Gastrocnemius medialis (tissue), 4 donors: ENCODE data around the gene IRAK1. TPM values are rescaled to one million over a fixed set of nuclear protein-coding genes. Genes with fewer than 3 reads are reported as not detected.
A peak's percentile ranks its signal among the peaks of the same experiment; 100 is the strongest.

Experiments
- ATAC-seq, 2 donors: fragments of 150-250 bp; one replicate each; pipeline ENCODE4 v1.9.1; 2016
- DNase-seq, 2 donors: peaks; one replicate each; pipeline ENCODE4 v3.0.0-alpha.2; 2019
- H3K27ac ChIP-seq, 4 donors: fragments of 200-600 bp; sonication (generic); 1 replicate in 1 of 4; 2 replicates in 3 of 4; pipeline ENCODE4 v1.5.1; 2016 to 2018; ENCODE audit warnings: mild to moderate bottlenecking in 2 of 4, moderate library complexity in 1 of 4
- H3K27me3 ChIP-seq, 3 donors: fragments of 200-600 bp; sonication (generic) in 2 of 3; 1 replicate in 1 of 3; 2 replicates in 2 of 3; pipeline versions ENCODE4 v1.5.1 to v1.6.0; 2016 to 2019; ENCODE audit warnings: mild to moderate bottlenecking in 1 of 3, moderate library complexity in 1 of 3
- H3K36me3 ChIP-seq, 2 donors: fragments of 200-600 bp; sonication (generic) in 1 of 2; one replicate each; pipeline ENCODE4 v1.5.1; 2017 to 2018
- H3K4me1 ChIP-seq, 2 donors: fragments of 200-600 bp; sonication (generic) in 1 of 2; one replicate each; pipeline ENCODE4 v1.5.1; 2016 to 2017; ENCODE audit warnings: mild to moderate bottlenecking in 2 of 2
- H3K4me3 ChIP-seq, 4 donors: fragments of 200-600 bp; sonication (generic) in 3 of 4; 1 replicate in 1 of 4; 2 replicates in 3 of 4; pipeline ENCODE4 v1.5.1; 2016 to 2019; ENCODE audit warnings: mild to moderate bottlenecking in 2 of 4
- H3K9me3 ChIP-seq, 3 donors: fragments of 200-600 bp; sonication (generic) in 2 of 3; 1 replicate in 1 of 3; 2 replicates in 2 of 3; pipeline ENCODE4 v1.5.1; 2016 to 2019
- POLR2A ChIP-seq, 2 donors: fragments of 450-650 bp; IDR thresholded peaks; one replicate each; pipeline ENCODE4 v1.6.1; 2017; ENCODE audit warnings: antibody characterized with exemption in 2 of 2, mild to moderate bottlenecking in 2 of 2, moderate library complexity in 2 of 2
- in situ Hi-C, 4 donors: fragments of 200-750 bp; cut with MboI; loops; one replicate each; pipeline versions ENCODE4 v1.15.0 to v1.8.0; 2017; ENCODE audit warnings: low sequenced_read_pairs in 4 of 4
- intact Hi-C: fragments of 100-400 bp; cut with DNase I; formaldehyde crosslinking; loops from one replicate; pipeline ENCODE4 v1.15.1; 2023; ENCODE audit warnings: low total_unique reads
- total RNA-seq, 4 donors: library from RNA; depleted of rRNA; stranded (reverse); fragments of >200 nt; gene quantifications; one replicate each; pipeline versions ENCODE4 v1.1.0 to v1.2.3, GENCODE V29; 2016
- TF ChIP-seq, protein P1 (sequence below), 5 experiments: fragments of 450-650 bp in 3 of 5; fragments of 200-600 bp in 2 of 5; sonication (generic) in 2 of 5; IDR thresholded peaks in 4 of 5; conservative IDR thresholded peaks in 1 of 5; 1 replicate in 4 of 5; 2 replicates in 1 of 5; pipeline ENCODE4 v1.5.1; 2016 to 2019; ENCODE audit warnings: antibody characterized with exemption in 5 of 5, mild to moderate bottlenecking in 3 of 5, moderate library complexity in 3 of 5

Gene IRAK1
- total RNA-seq, 4 donors from 2014 or later = 73.9 to 157 (median 115) TPM

DNA sequence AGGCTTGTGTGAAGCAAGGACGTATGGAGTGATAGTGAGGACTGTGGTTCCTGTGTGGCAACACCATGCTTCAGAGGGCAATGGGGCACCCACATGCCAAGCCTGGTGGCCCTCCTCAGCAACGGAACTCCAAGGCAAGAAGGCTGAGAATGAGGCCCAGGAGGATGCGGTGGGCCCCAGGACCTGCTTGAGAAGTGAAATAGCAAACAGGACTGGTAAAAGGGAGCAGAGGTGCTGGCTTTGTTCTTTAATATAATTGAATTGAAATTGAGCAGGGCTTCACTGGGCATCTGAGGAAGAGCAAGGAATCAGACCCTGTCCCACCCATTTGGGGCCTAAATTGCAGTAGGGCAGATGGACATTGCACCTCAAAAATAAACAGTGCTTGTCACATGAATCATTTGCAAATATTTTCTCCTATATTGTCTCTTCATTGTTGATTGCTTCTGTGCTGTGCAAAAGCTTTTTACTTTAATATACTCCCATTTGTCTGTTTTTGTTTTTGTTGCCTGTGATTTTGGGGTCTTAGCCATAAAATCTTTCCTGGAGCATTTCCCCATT lies 44.9 kb downstream of the IRAK1 start:
- no peaks in the 10 kb centered on the region for H3K9me3 ChIP-seq
- in situ Hi-C loops = loop anchor here in 3 of 4 donors (25.0 kb wide), 4 partner anchors 87 to 1013 kb away; partner anchors contain the start of genes IDH3G (in 2 of the 3), SRPK3 (in 2 of the 3), SSR4 (in 2 of the 3) and G6PD (in 1 of the 3)
- TF ChIP-seq, protein P1, sequence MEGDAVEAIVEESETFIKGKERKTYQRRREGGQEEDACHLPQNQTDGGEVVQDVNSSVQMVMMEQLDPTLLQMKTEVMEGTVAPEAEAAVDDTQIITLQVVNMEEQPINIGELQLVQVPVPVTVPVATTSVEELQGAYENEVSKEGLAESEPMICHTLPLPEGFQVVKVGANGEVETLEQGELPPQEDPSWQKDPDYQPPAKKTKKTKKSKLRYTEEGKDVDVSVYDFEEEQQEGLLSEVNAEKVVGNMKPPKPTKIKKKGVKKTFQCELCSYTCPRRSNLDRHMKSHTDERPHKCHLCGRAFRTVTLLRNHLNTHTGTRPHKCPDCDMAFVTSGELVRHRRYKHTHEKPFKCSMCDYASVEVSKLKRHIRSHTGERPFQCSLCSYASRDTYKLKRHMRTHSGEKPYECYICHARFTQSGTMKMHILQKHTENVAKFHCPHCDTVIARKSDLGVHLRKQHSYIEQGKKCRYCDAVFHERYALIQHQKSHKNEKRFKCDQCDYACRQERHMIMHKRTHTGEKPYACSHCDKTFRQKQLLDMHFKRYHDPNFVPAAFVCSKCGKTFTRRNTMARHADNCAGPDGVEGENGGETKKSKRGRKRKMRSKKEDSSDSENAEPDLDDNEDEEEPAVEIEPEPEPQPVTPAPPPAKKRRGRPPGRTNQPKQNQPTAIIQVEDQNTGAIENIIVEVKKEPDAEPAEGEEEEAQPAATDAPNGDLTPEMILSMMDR (IDR thresholded peaks at IDR 0.05 in 4 of 5, conservative IDR thresholded peaks at IDR 0.05 in 1 of 5) = no peak
- no peak for TF ChIP-seq POLR2A (IDR thresholded peaks at IDR 0.05)
- peak overlapping the region; percentile 90 to 99 (median 96) for H3K27ac ChIP-seq
- DNase-seq (no peak), ATAC-seq (no peak)
- H3K27me3 ChIP-seq = no peaks in the 10 kb centered on the region
- peaks cover 8 to 17% of the 10 kb centered on the region in 2 donors for H3K4me1 ChIP-seq
- H3K36me3 ChIP-seq = no peaks in the 10 kb centered on the region
- intact Hi-C loops = loop anchor here (10.0 kb wide), 1 partner anchor 400 kb away; the partner anchor contains the start of genes EMD and FLNA
- H3K4me3 ChIP-seq = no peak overlapping the region

DNA sequence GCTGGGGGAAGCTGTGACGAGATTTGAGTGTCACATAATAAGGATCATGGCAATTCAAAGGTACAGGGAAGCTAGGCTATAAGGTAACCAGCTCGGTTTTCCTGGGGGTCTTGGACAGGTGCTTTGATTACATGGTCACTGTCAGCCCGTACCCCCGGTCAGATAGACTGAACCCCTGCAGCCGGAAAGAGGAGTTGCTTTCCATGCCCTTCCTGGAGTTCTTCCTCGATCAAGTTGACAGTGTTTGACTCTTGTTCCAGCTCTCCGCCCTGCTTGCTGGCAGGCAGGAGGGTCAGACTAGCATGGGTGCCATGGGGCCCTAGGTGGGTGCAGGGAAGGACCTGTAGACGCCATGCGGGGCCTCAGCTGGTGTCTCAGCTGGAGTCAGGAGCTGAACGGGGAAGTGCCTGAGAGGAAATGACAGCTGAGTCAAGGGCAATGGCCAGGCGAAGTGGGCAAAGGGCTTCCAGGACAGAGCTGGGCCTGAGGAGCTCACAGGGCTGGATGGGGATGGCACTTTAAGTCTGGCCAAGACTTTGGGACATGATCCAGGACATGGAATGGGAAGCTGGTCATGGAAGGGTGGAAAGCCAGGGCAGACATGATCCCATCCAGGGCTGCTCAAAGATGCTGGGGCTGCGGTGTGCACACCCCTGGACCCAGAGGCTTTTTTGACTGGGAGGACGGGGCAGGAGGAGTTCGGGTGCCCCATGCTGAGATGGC lies 45.5 kb downstream of the IRAK1 start:
- TF ChIP-seq, protein P1 (IDR thresholded peaks at IDR 0.05 in 4 of 5, conservative IDR thresholded peaks at IDR 0.05 in 1 of 5) = no peak
- TF ChIP-seq POLR2A (IDR thresholded peaks at IDR 0.05) = no peak
- Histone ChIP-seq H3K27ac (peak overlapping the region; percentile 90 to 99 (median 96)), H3K27me3 (no peaks in the 10 kb centered on the region), H3K9me3 (no peaks in the 10 kb centered on the region), H3K4me1 (peaks cover 11 to 24% of the 10 kb centered on the region in 2 donors), H3K36me3 (no peaks in the 10 kb centered on the region), H3K4me3 (peak overlapping the region in 1 of 4 donors; percentile 87)
- ATAC-seq (no peak), DNase-seq (no peak)
- intact Hi-C loops = loop anchor here (10.0 kb wide), 1 partner anchor 401 kb away; the partner anchor contains the start of genes EMD and FLNA
- in situ Hi-C loops = loop anchor here in 3 of 4 donors (25.0 kb wide), 4 partner anchors 88 to 1012 kb away; partner anchors contain the start of genes IDH3G (in 2 of the 3), SRPK3 (in 2 of the 3), SSR4 (in 2 of the 3) and G6PD (in 1 of the 3)

DNA sequence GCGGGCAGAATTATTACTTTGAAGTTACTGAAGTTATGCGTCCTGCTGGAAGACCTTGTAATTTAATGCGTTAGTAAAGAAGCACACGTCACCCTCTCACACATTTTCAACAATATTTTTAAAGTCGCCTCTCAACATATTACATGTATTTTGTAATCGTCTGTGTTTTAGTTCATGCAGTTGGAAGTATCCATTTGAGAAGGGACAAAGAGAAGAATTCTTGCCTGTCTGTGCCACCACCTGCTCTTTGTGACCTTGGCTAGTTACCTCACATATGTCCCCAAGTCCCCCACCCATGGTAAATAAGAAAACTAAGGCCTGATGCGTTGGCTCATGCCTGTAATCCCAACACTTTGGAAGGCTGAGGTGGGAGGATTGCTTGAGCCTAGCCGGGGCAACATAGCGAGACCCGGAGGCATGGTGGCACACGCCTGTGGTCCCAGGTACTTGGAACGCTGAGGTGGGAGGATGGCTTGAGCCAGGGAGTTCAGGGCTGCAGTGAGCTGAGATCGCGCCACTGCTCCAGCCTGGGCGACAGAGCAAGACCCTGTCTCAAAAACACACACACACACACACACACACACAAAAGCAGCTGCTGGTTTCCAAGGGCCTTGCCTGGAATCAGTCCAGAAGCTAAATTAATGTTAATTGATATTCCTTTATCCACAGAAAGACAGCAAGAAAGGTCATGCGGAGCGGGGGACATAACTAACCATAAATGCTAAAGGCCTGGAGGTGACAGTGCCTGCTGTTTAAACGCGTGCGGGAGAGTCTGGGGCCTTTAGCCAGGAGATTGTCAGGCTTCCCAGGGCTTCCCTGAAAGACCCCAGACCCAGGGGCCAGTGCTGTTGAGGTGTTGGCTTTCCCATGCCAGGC lies 46.3 kb downstream of the IRAK1 start:
- Histone ChIP-seq H3K9me3 (no peaks in the 10 kb centered on the region), H3K4me1 (peaks cover 19 to 32% of the 10 kb centered on the region in 2 donors), H3K27ac (peak overlapping the region; percentile 90 to 99 (median 96)), H3K36me3 (no peaks in the 10 kb centered on the region), H3K27me3 (no peaks in the 10 kb centered on the region), H3K4me3 (peak overlapping the region; percentile 54 to 87 (median 64))
- intact Hi-C loops (loop anchor here (10.0 kb wide), 1 partner anchor 401 kb away; the partner anchor contains the start of genes EMD and FLNA), in situ Hi-C loops (loop anchor here in 3 of 4 donors (25.0 kb wide), 4 partner anchors 89 to 1011 kb away; partner anchors contain the start of genes IDH3G (in 2 of the 3), SRPK3 (in 2 of the 3), SSR4 (in 2 of the 3) and G6PD (in 1 of the 3))
- no peak for ATAC-seq
- DNase-seq = no peak
- TF ChIP-seq, protein P1 (IDR thresholded peaks at IDR 0.05 in 4 of 5, conservative IDR thresholded peaks at IDR 0.05 in 1 of 5) = no peak
- TF ChIP-seq POLR2A (IDR thresholded peaks at IDR 0.05) = no peak
